HCT116 (cell line): ENCODE measurements around the gene DDX39A. TPM values are rescaled to one million over a fixed set of nuclear protein-coding genes. Genes with fewer than 3 reads are reported as not detected.

ENCODE experiments used
- ATAC-seq: fragments of 200-7000 bp; cut with Tn5 transposase; 2 replicates; pipeline ENCODE4 v1.9.1; 2020; ENCODE audit warnings: mild to moderate bottlenecking, moderate library complexity
- BruUV-seq: library from RNA; stranded (reverse); fragments of 400-500 nt; replicated peaks from 2 replicates; lab custom pipeline; 2021; lab: Mats Ljungman, UMichigan
- CTCF ChIA-PET: fragments of 300-600 bp; sonication (Branson Sonifier 250); formaldehyde crosslinking; loops from one replicate; lab custom pipeline; 2021; ENCODE audit warnings: antibody characterized with exemption; lab: Charles Lee
- POLR2A ChIA-PET: fragments of 300-600, 350-600 bp; sonication (Branson Sonifier 250); formaldehyde crosslinking; loops from one replicate; lab custom pipeline; 2021; ENCODE audit warnings: antibody characterized with exemption; lab: Charles Lee
- RAD21 ChIA-PET, 2 experiments: fragments of 300-600 bp; sonication (Branson Sonifier 250); formaldehyde crosslinking; loops; one replicate each; lab custom pipeline; 2023; ENCODE audit warnings: low total read pairs in 2 of 2; ENCODE audit not compliant: uncharacterized antibody in 2 of 2, unreplicated experiment in 2 of 2, low non-redundant PET in 1 of 2; lab: Charles Lee
- DNase-seq: peaks from one replicate; pipeline ENCODE4 v3.0.0-alpha.2; 2010; ENCODE audit warnings: low read depth, low spot score
- H2AFZ ChIP-seq: fragments of 200-600 bp; shearing (Covaris generic), sonication (generic); 2 replicates; pipeline ENCODE4 v1.6.1; 2017; ENCODE audit warnings: low read depth, mixed run types, mixed read lengths, antibody characterized with exemption, low read length; ENCODE audit not compliant: poor library complexity, severe bottlenecking
- H3K27ac ChIP-seq: 2 replicates; pipeline ENCODE4 v1.5.1; 2012; ENCODE audit warnings: low read depth, low read length
- H3K27me3 ChIP-seq: fragments of 200-600 bp; sonication (generic); 2 replicates; pipeline ENCODE4 v1.6.1; 2016; ENCODE audit warnings: mixed run types, low read length, mixed read lengths; ENCODE audit not compliant: insufficient read depth
- H3K36me3 ChIP-seq, 2 experiments: fragments of 200-500 bp in 1 of 2; fragments of 200-600 bp in 1 of 2; sonication (Bioruptor generic) in 1 of 2; sonication (generic) in 1 of 2; 2 replicates each; pipeline versions ENCODE4 v1.5.1 to v1.6.1; 2014 to 2016; ENCODE audit warnings: low read length in 2 of 2, inconsistent platforms in 1 of 2, mixed read lengths in 1 of 2, mixed run types in 1 of 2; ENCODE audit not compliant: insufficient read depth in 2 of 2, control insufficient read depth in 1 of 2
- H3K4me1 ChIP-seq, 2 experiments: fragments of 200-600 bp in 1 of 2; sonication (generic) in 1 of 2; 2 replicates each; pipeline versions ENCODE4 v1.5.1 to v1.6.1; 2012 to 2017; ENCODE audit warnings: low read length in 2 of 2, inconsistent platforms in 1 of 2, mild to moderate bottlenecking in 1 of 2, mixed read lengths in 1 of 2, mixed run types in 1 of 2, moderate library complexity in 1 of 2; ENCODE audit not compliant: insufficient read depth in 2 of 2, control insufficient read depth in 1 of 2
- H3K4me2 ChIP-seq: fragments of 200-600 bp; sonication (generic); 2 replicates; pipeline ENCODE4 v1.6.1; 2017; ENCODE audit warnings: mixed run types, low read length, mixed read lengths
- H3K4me3 ChIP-seq, 2 experiments: fragments of 200-600 bp in 1 of 2; sonication (generic) in 1 of 2; replicated peaks in 1 of 2; 2 replicates each; pipeline ENCODE4 v1.5.1; 2011 to 2016; ENCODE audit warnings: low read length in 2 of 2, control low read depth in 1 of 2, low read depth in 1 of 2, mild to moderate bottlenecking in 1 of 2, mixed read lengths in 1 of 2, mixed run types in 1 of 2
- H3K79me2 ChIP-seq: fragments of 200-600 bp; sonication (generic); 2 replicates; pipeline ENCODE4 v1.6.1; 2017; ENCODE audit warnings: mild to moderate bottlenecking, mixed run types, low read length, moderate library complexity, mixed read lengths; ENCODE audit not compliant: insufficient read depth
- H3K9ac ChIP-seq: fragments of 200-600 bp; sonication (generic); 2 replicates; pipeline ENCODE4 v1.6.1; 2016; ENCODE audit warnings: low read length, mixed read lengths
- H3K9me2 ChIP-seq: fragments of 200-600 bp; sonication (generic), shearing (Covaris generic); 2 replicates; pipeline ENCODE4 v1.6.1; 2017; ENCODE audit warnings: mixed run types, mild to moderate bottlenecking, moderate library complexity; ENCODE audit not compliant: insufficient read depth
- H3K9me3 ChIP-seq, 2 experiments: fragments of 200-500 bp in 1 of 2; fragments of 200-600 bp in 1 of 2; sonication (Bioruptor generic) in 1 of 2; sonication (generic) in 1 of 2; 2 replicates each; pipeline ENCODE4 v1.6.1; 2014 to 2017; ENCODE audit warnings: low read length in 2 of 2, mixed read lengths in 2 of 2, inconsistent platforms in 1 of 2, low read depth in 1 of 2, mild to moderate bottlenecking in 1 of 2, mixed run types in 1 of 2, moderate library complexity in 1 of 2; ENCODE audit not compliant: control insufficient read depth in 1 of 2, insufficient read depth in 1 of 2
- H4K20me1 ChIP-seq: fragments of 200-600 bp; sonication (generic), shearing (Covaris generic); 2 replicates; pipeline ENCODE4 v1.6.1; 2017; ENCODE audit warnings: mixed run types, mild to moderate bottlenecking, moderate library complexity; ENCODE audit not compliant: insufficient read depth
- CEBPB ChIP-seq: IDR thresholded peaks from 2 replicates; pipeline ENCODE4 v1.6.1; 2012; ENCODE audit warnings: low read depth
- CTCF ChIP-seq, 3 experiments: fragments of 200-600 bp in 1 of 3; sonication (generic) in 1 of 3; IDR thresholded peaks in 2 of 3; conservative IDR thresholded peaks in 1 of 3; 2 replicates each; pipeline ENCODE4 v1.5.1; 2012 to 2017; ENCODE audit warnings: low read depth in 2 of 3, low read length in 2 of 3, antibody characterized with exemption in 1 of 3, borderline replicate concordance in 1 of 3, control low read depth in 1 of 3, mild to moderate bottlenecking in 1 of 3, mixed read lengths in 1 of 3, mixed run types in 1 of 3, moderate library complexity in 1 of 3; ENCODE audit not compliant: insufficient read depth in 1 of 3
- EGR1 ChIP-seq: IDR thresholded peaks from 2 replicates; pipeline ENCODE4 v1.6.1; 2012; ENCODE audit warnings: low read depth
- EZH2 ChIP-seq: fragments of 200-600 bp; sonication (generic); IDR thresholded peaks from 2 replicates; pipeline ENCODE4 v1.6.1; 2017; ENCODE audit warnings: antibody characterized with exemption, mixed run types
- FOSL1 ChIP-seq: IDR thresholded peaks from 2 replicates; pipeline ENCODE4 v1.6.1; 2012; ENCODE audit warnings: low read depth
- JUND ChIP-seq: IDR thresholded peaks from 2 replicates; pipeline ENCODE4 v1.6.1; 2012
- MAX ChIP-seq: IDR thresholded peaks from 2 replicates; pipeline ENCODE4 v1.6.1; 2012
- POLR2A ChIP-seq: IDR thresholded peaks from 2 replicates; pipeline ENCODE4 v1.7.0; 2011; ENCODE audit warnings: borderline replicate concordance; ENCODE audit not compliant: insufficient read depth, insufficient read length; ENCODE audit errors: extremely low read depth
- POLR2AphosphoS5 ChIP-seq: IDR thresholded peaks from 2 replicates; pipeline ENCODE4 v1.6.1; 2011; ENCODE audit warnings: mild to moderate bottlenecking, low read depth, low read length, moderate library complexity
- SP1 ChIP-seq: IDR thresholded peaks from 2 replicates; pipeline ENCODE4 v1.6.1; 2012; ENCODE audit warnings: low read depth
- SRF ChIP-seq: IDR thresholded peaks from 2 replicates; pipeline ENCODE4 v1.6.1; 2012; ENCODE audit warnings: low read depth
- TCF7L2 ChIP-seq: IDR thresholded peaks from 2 replicates; pipeline ENCODE4 v1.7.0; 2011; ENCODE audit warnings: borderline replicate concordance, inconsistent platforms; ENCODE audit not compliant: insufficient read depth, insufficient read length; ENCODE audit errors: extremely low read depth
- YY1 ChIP-seq: IDR thresholded peaks from 2 replicates; pipeline ENCODE4 v1.6.1; 2011; ENCODE audit warnings: low read length, low read depth, moderate library complexity, mild to moderate bottlenecking; ENCODE audit not compliant: insufficient replicate concordance; ENCODE audit errors: extremely low read depth
- ZBTB33 ChIP-seq: IDR thresholded peaks from 2 replicates; pipeline ENCODE4 v1.6.1; 2011; ENCODE audit warnings: mild to moderate bottlenecking, low read length, moderate library complexity; ENCODE audit not compliant: insufficient replicate concordance; ENCODE audit errors: extremely low read depth
- ZNF274 ChIP-seq: fragments of 200-500 bp; sonication (Bioruptor generic); IDR thresholded peaks from 2 replicates; pipeline ENCODE4 v1.6.1; 2014; ENCODE audit warnings: mild to moderate bottlenecking, low read depth, low read length, inconsistent platforms
- intact Hi-C: fragments of 100-400 bp; cut with micrococcal nuclease; formaldehyde crosslinking; loops from 2 replicates; pipeline ENCODE4 v1.10.0; 2022
- total RNA-seq: library from RNA; stranded (reverse); gene quantifications from one replicate; pipeline ENCODE4 v1.2.1, GENCODE V29; 2021; ENCODE audit not compliant: unreplicated experiment

DDX39A gene
- total RNA-seq, 1 experiment from 2014 or later: 152 TPM

GRCh38 chr19:14434543-14435319 lies 15.6 kb upstream of the DDX39A start:
- TF ChIP-seq SP1 (peak; percentile 56), YY1 (no peak), MAX (peak; percentile 47; the same call in 1 of the 2 replicates), CEBPB (no peak), POLR2AphosphoS5 (peak; percentile 47), EGR1 (no peak), POLR2A (no peak), SRF (no peak), CTCF (IDR thresholded peaks at IDR 0.05 in 2 of 3, conservative IDR thresholded peaks at IDR 0.05 in 1 of 3; ENCODE audit: borderline replicate concordance in 1 of 3, insufficient read depth in 1 of 3, low read depth in 2 of 3, low read length in 2 of 3) (no peak), JUND (no peak; the same call in 1 of the 2 replicates), EZH2 (no peak), TCF7L2 (no peak), FOSL1 (no peak; the same call in 1 of the 2 replicates), ZBTB33 (no peak), ZNF274 (no peak)
- H3K79me2 ChIP-seq: peaks cover 54% of the 10 kb centered on the region
- H3K4me1 ChIP-seq: peaks cover 21 to 41% of the 10 kb centered on the region in 2 experiments
- H2AFZ ChIP-seq: no peak overlapping the region
- no peaks in the 10 kb centered on the region for H3K27me3 ChIP-seq
- intact Hi-C loops: loop anchor here (10.0 kb wide), 1 partner anchor 50 kb away; no protein-coding TSS in a partner anchor
- BruUV-seq: TSS peak; percentile 39
- H3K9me3 ChIP-seq: no peaks in the 10 kb centered on the region
- RAD21 ChIA-PET: no interaction called here
- POLR2A ChIA-PET: interaction anchor here (1.3 kb wide), 1 partner anchor 71 kb away, joined by 4 read pairs; no protein-coding TSS in a partner anchor
- peak overlapping the region; percentile 75 to 79 for H3K4me3 ChIP-seq
- CTCF ChIA-PET: interaction anchor here (0.8 kb wide), 1 partner anchor 52 kb away, joined by 3 read pairs; no protein-coding TSS in a partner anchor
- H3K9ac ChIP-seq: peak overlapping the region; percentile 80
- H3K27ac ChIP-seq: peak overlapping the region; percentile 95
- H3K9me2 ChIP-seq: no peaks in the 10 kb centered on the region
- no peaks in the 10 kb centered on the region for H4K20me1 ChIP-seq
- peak; percentile 68 for ATAC-seq
- H3K4me2 ChIP-seq: peak overlapping the region; percentile 99
- no peaks in the 10 kb centered on the region for H3K36me3 ChIP-seq
- DNase-seq: no peak
